Thyroid gland (tissue), 4 donors: ENCODE data around the gene BCL7B. TPM values are rescaled to one million over a fixed set of nuclear protein-coding genes. Genes with fewer than 3 reads are reported as not detected.

Experiments
- DNase-seq, 2 donors: peaks; one replicate each; pipeline ENCODE4 v3.0.0-alpha.2; 2019
- H3K27ac ChIP-seq, 3 donors: fragments of 200-600 bp; sonication (generic); 1 replicate in 2 of 3; 2 replicates in 1 of 3; pipeline ENCODE4 v1.5.1; 2016 to 2019; ENCODE audit warnings: mild to moderate bottlenecking in 1 of 3, moderate library complexity in 1 of 3
- H3K27me3 ChIP-seq: fragments of 200-600 bp; sonication (generic); one replicate; pipeline ENCODE4 v1.5.1; 2019
- H3K36me3 ChIP-seq, 2 donors: fragments of 200-600 bp; sonication (generic); one replicate each; pipeline ENCODE4 v1.5.1; 2016 to 2019
- H3K4me1 ChIP-seq, 2 donors: fragments of 200-600 bp; sonication (generic); one replicate each; pipeline ENCODE4 v1.5.1; 2017 to 2019
- H3K4me3 ChIP-seq, 3 donors: fragments of 200-600 bp; sonication (generic); replicated peaks in 1 of 3; 1 replicate in 2 of 3; 2 replicates in 1 of 3; pipeline ENCODE4 v1.5.1; 2016; ENCODE audit warnings: mild to moderate bottlenecking in 1 of 3
- H3K9me3 ChIP-seq: fragments of 200-600 bp; sonication (generic); one replicate; pipeline ENCODE4 v1.5.1; 2017
- CTCF ChIP-seq, 6 experiments: fragments of 200-600 bp in 3 of 6; fragments of 450-650 bp in 3 of 6; sonication (generic) in 3 of 6; IDR thresholded peaks; one replicate each; pipeline ENCODE4 v1.5.1; 2016 to 2019; ENCODE audit warnings: antibody characterized with exemption in 6 of 6, mild to moderate bottlenecking in 2 of 6, inconsistent platforms in 1 of 6, moderate library complexity in 1 of 6
- POLR2A ChIP-seq, 2 donors: fragments of 450-650 bp; IDR thresholded peaks; one replicate each; pipeline ENCODE4 v1.6.1; 2017; ENCODE audit warnings: antibody characterized with exemption in 2 of 2, mild to moderate bottlenecking in 2 of 2, moderate library complexity in 1 of 2
- WGBS, 2 donors: methylation state at CpG; one replicate each; pipeline ENCODE4 v1.1.5; 2017; 5-methylcytosine and 5-hydroxymethylcytosine counted together
- intact Hi-C: fragments of 100-400 bp; cut with DNase I; formaldehyde crosslinking; loops from one replicate; pipeline ENCODE4 v1.15.1; 2023
- total RNA-seq, 4 donors: library from RNA; depleted of rRNA; stranded (reverse); fragments of >200 nt; gene quantifications; one replicate each; pipeline ENCODE4 v1.2.3, GENCODE V29; 2016

Gene BCL7B
- total RNA-seq, 4 donors from 2014 or later = 52.5 to 83.1 (median 74.4) TPM

- WGBS, 2 donors = 89 to 96% methylated on average over 6 of the region's 6 CpGs
- Histone ChIP-seq H3K27me3 (no peaks in the 10 kb centered on the region), H3K36me3 (peaks cover 10 to 16% of the 10 kb centered on the region in 2 donors), H3K9me3 (no peaks in the 10 kb centered on the region), H3K4me1 (peaks cover 35 to 40% of the 10 kb centered on the region in 2 donors), H3K27ac (no peak overlapping the region), H3K4me3 (no peak overlapping the region)
- TF ChIP-seq POLR2A (IDR thresholded peaks at IDR 0.05) (no peak), CTCF (IDR thresholded peaks at IDR 0.05) (no peak)
- DNase-seq = no peak
- intact Hi-C loops = no loop called here
These were observed 40.1 kb downstream of the BCL7B start for GRCh38 chr7:73517241-73517995.

GRCh38 chr7:73515178-73515577 lies 42.3 kb downstream of the BCL7B start:
- intact Hi-C loops = no loop called here
- Histone ChIP-seq H3K36me3 (peaks cover 16 to 23% of the 10 kb centered on the region in 2 donors), H3K4me3 (no peak overlapping the region), H3K27ac (no peak overlapping the region), H3K27me3 (no peaks in the 10 kb centered on the region), H3K9me3 (no peaks in the 10 kb centered on the region), H3K4me1 (peaks cover 32 to 41% of the 10 kb centered on the region in 2 donors)
- WGBS, 2 donors = 93 to 99% methylated on average over 3 of the region's 3 CpGs
- TF ChIP-seq CTCF (IDR thresholded peaks at IDR 0.05) = no peak
- no peak for TF ChIP-seq POLR2A (IDR thresholded peaks at IDR 0.05)
- DNase-seq = no peak

GRCh38 chr7:73512018-73512780 lies 45.3 kb downstream of the BCL7B start:
- peaks cover 32 to 36% of the 10 kb centered on the region in 2 donors for H3K36me3 ChIP-seq
- H3K9me3 ChIP-seq = no peaks in the 10 kb centered on the region
- H3K27ac ChIP-seq = peak overlapping the region; percentile 21 to 54 (median 41)
- intact Hi-C loops = no loop called here
- TF ChIP-seq POLR2A (IDR thresholded peaks at IDR 0.05) (no peak), CTCF (IDR thresholded peaks at IDR 0.05) (no peak)
- WGBS, 2 donors = 59 to 62% methylated on average over 8 of the region's 8 CpGs
- H3K4me1 ChIP-seq = peaks cover 21 to 28% of the 10 kb centered on the region in 2 donors
- DNase-seq = no peak
- no peak overlapping the region for H3K4me3 ChIP-seq
- H3K27me3 ChIP-seq = no peaks in the 10 kb centered on the region

- H3K36me3 ChIP-seq = peaks cover 45 to 46% of the 10 kb centered on the region in 2 donors
- no peak overlapping the region for H3K4me3 ChIP-seq
- H3K27me3 ChIP-seq = no peaks in the 10 kb centered on the region
- TF ChIP-seq POLR2A (IDR thresholded peaks at IDR 0.05) (no peak), CTCF (IDR thresholded peaks at IDR 0.05) (no peak)
- H3K27ac ChIP-seq = peak overlapping the region; percentile 41 to 57 (median 57)
- no peaks in the 10 kb centered on the region for H3K9me3 ChIP-seq
- WGBS, 2 donors = 45 to 48% methylated on average over 5 of the region's 5 CpGs
- intact Hi-C loops = no loop called here
- peaks cover 20 to 24% of the 10 kb centered on the region in 2 donors for H3K4me1 ChIP-seq
- DNase-seq = peak; percentile 84 to 85
These were observed 48.0 kb downstream of the BCL7B start for GRCh38 chr7:73509463-73509862.

GRCh38 chr7:73507556-73507955 lies 49.9 kb downstream of the BCL7B start:
- intact Hi-C loops = no loop called here
- Histone ChIP-seq H3K27ac (no peak overlapping the region), H3K27me3 (no peaks in the 10 kb centered on the region), H3K36me3 (peaks cover 59 to 64% of the 10 kb centered on the region in 2 donors), H3K4me3 (no peak overlapping the region), H3K4me1 (peaks cover 15 to 19% of the 10 kb centered on the region in 2 donors), H3K9me3 (no peaks in the 10 kb centered on the region)
- DNase-seq = no peak
- no peak for TF ChIP-seq CTCF (IDR thresholded peaks at IDR 0.05)
- whole genome bisulfite sequencing, 2 donors = 93 to 98% methylated on average over 2 of the region's 2 CpGs
